HK-2 (cell line): Measurements from ENCODE around the gene LRRC17.
"Not testable (repeated sequence)": the region's sequence is repeated elsewhere in the genome, so short reads cannot be mapped to it uniquely, and the experiment has no call there.

Experiments
- DNase-seq: peaks from one replicate; pipeline ENCODE4 v3.0.0-alpha.2; 2018; ENCODE audit not compliant: unreplicated experiment

Gene LRRC17

GRCh38 chr7:102897211-102897631 is 15.6 kb upstream of the LRRC17 start:
- DNase-seq = no peak

DNA sequence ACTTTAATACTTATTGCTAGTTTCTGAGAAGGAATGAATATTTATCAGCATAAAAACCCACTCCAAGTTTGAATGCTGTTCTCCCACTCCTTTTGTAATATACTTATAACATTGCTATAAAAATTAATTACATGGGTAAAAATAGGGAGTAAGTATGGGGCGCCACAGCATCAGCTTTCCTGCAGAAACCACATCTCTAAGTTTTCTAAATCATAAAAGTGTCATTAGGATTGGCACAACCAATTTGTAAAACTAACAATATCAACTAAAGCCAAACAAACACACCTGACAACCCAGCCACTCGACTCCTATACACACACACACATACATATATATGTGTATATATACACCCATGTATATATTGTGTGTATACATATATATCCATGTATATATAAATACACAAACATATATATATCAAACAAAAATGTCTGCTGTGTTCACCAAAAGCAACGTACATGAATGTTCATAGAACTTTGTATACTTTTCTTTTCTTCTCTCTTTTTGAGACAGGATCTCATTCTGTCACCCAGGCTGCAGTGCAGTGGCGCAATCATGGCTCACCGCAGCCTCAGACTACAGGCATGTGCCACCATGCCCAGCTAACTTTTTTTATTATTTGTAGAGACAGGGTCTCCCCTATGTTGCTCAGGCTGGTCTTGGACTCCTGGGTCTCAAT is 14.8 kb upstream of the LRRC17 start:
- DNase-seq = no peak

GRCh38 chr7:102898532-102898859 is 14.3 kb upstream of the LRRC17 start:
- DNase-seq = no peak

DNA sequence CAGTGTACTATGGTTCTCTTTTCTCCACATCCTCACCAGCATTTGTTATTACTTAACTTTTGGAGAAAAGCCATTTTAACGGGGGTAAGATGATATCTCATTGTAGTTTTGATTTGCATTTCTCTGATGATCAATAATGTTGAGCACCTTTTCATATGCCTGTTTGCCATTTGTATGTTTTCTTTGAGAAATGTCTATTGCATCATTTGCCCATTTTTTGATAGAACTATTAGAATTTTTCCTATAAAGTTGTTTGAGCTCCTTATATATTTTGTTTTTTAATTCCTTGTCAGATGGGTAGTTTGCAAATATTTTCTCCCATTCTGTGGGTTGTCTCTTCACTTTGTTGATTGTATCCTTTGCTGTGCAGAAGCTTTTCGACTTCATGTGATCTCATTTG is 10.7 kb upstream of the LRRC17 start:
- not testable (repeated sequence) for DNase-seq

- DNase-seq = not testable (repeated sequence)
These were observed 9.2 kb upstream of the LRRC17 start for GRCh38 chr7:102903576-102903975.

DNA sequence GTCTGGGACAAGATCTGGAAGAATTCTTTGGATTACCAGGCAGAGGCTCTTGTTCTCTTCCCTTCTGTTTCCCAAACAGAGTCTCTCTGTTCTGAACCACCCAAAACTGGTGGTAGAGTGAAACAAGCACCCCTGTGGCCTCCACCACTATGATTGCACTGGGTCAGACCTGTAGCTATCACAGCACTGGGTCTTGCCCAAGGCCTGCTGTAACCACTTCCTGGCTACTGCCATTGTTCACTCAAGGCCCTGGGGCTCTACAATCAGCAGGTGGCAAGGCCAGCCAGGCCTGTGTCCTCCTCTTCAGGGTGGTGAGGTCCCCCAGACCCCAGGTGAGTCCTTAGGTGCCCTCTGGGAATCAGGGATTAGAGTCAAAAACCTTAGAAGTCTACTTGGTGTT is 4.1 kb upstream of the LRRC17 start:
- no peak for DNase-seq

GRCh38 chr7:102913826-102914225 is 1.0 kb downstream of the LRRC17 start:
- no peak for DNase-seq

GRCh38 chr7:102914585-102914984 is 1.8 kb downstream of the LRRC17 start:
- no peak for DNase-seq

GRCh38 chr7:102916426-102916825 is 3.6 kb downstream of the LRRC17 start:
- DNase-seq = no peak

DNA sequence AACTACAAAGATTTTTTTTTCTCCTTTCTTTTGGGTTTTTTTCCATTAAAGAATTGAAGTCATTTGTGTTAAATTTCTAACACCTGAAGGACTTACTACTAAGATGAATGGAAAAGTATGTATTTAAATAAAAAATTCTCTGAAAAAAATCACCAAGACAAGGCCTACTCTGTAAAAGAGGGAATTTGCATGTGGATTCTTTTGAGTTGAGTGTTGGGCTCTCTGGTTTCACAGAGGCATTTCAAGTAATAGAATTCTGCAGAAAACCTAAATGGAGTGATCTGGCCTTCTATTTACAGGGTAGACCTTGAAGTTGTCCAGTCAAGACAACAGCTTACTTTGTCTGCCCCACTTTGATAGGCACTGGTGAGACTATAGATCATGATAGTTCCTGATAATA is 4.1 kb downstream of the LRRC17 start:
- no peak for DNase-seq

- no peak for DNase-seq
These were observed 4.9 kb downstream of the LRRC17 start for GRCh38 chr7:102917436-102918353.

DNA sequence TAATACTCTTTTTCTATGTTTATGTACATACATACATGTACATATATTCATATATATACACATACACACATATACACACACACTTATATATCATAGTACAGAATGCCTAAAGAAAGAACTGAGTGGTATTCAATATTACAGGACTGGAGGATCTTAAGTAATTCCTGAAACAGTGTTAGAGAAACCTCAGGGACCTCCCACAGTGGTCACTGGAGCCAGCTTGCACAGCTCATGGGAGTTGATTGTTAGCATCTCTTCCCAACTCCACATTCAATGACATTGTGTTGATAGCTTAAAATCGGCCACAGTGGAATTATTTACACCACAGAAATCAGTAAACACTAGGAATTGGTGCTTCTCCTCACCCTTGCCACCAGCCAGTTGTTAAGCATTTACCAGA is 6.0 kb downstream of the LRRC17 start:
- DNase-seq = no peak

- DNase-seq = no peak
These were observed 13.4 kb downstream of the LRRC17 start for GRCh38 chr7:102925976-102926782.

DNA sequence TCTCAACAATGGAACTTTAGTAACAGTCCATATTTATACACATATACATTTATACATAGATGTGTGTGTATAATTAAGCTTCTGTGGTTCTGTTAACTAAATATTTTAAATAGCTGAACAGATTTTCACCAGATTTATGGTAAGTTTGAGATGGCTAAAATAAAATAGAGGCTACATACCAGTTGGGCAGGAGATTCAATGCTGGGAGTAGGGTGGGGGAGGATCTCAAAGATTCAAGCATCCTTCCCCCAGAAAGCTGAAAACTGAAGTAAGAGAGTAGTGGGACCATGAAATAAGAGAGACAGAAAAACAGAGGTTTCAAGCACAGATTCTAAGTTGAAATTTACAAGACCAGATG is 14.0 kb downstream of the LRRC17 start:
- no peak for DNase-seq

DNA sequence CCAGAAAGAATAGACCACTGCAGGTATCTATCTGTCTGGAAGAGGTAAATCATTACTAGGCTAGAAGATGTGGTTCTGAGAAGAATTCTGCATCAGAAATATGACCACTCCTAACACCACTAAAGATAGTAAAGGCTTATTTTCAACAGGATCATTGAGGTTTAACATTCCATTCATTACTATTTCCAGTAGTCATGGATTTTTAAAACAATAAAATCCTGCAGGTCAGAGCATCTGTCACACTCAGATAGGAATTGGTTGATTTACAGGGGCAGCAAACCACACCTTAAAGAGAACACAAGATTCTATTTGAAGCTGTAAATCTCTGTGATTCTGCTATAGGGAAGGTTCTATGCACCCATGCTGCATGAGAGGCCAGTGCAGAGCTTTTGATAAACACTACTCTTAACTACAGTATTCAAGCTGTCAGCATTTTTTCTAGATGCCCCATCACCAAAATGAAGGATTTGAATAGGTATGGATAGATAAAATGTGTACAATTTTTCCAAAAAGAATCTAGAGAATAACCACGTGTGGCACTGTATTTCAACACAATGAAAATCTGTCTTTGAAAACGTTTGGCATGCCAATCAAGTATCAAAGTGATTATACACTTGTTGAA is 14.6 kb downstream of the LRRC17 start:
- DNase-seq = no peak

DNA sequence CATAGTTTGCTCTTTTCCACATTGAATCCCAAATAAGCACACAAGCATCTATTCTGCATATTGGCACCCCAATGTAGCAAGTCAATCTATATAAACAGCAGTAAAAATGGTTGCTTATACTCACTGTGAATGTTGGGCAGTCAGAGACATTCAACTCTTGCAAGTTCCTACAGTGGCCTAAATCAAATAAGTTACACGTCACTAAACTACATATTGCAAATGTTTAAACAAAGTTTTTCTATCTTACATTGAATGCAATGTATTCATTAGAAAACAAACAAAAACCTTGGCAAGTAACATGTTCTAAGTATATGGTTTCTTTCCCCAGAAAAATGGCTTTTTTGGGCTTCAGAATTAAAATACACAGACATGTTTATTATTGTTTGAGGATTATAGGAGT is 19.0 kb downstream of the LRRC17 start:
- no peak for DNase-seq

GRCh38 chr7:102933763-102934162 is 21.0 kb downstream of the LRRC17 start:
- no peak for DNase-seq

GRCh38 chr7:102934239-102934638 is 21.4 kb downstream of the LRRC17 start:
- DNase-seq = no peak

DNA sequence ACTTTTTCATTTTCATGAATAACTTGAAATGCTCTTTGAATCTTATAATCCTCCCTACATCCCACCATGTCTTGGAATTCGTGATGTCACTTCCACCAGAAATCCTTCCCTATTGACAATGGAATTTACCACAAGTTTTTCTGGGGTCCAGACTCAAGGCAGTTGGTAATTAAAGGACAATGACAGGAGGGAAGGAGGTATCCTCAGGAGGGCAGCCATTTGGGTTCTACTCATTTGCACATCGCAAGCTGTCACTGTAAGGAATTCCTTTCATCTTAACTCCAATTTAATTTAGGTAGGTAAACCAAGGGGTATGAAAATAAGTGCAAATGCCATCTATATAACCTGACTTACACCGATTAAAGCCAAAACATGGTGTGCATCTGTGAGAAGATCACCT is 21.9 kb downstream of the LRRC17 start:
- DNase-seq = no peak

DNA sequence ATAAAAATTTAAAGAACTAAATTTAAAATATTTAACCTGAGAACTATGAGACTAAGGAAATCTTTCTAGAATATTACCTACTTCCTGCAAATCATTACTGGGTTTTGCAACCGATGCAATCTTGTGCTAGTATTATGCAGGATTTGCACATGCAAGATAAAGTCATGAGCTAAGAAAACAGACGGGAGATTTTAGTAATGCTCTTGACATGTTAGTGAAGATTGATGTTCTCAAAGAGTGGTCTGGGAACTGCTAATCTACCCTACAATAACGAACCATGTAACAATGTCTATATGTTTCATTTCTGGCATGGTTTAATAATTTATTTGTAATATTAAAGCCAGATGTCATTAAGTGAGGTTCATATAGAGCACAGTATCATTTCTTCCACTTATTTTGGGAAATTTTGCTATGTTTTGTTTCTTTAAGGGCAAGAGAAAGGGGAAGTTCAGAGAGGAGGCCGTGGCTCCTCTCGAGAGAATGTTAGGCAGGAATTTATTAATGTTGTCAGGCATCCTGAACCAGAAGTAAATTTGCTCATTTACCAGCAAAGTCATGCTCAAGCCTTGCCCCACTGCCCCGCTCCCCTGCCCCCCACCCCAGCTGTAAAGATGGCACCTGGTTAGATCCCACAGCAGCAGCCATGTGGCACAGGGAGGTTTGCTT is 22.8 kb downstream of the LRRC17 start:
- no peak for DNase-seq

- no peak for DNase-seq
These were observed 25.9 kb downstream of the LRRC17 start for GRCh38 chr7:102938679-102939078.
